ENCODE data around the gene NRP1.

Gene NRP1

GRCh38 chr10:33350041-33350440, 15.6 kb upstream of the NRP1 start:
- TF ChIP-seq CTCF (IDR thresholded peaks at IDR 0.05; ENCODE audit: insufficient read depth, missing control alignments): no peak

GRCh38 chr10:33349268-33349667, 14.8 kb upstream of the NRP1 start:
- FAIRE-seq: no peak
- TF ChIP-seq CTCF (IDR thresholded peaks at IDR 0.05; ENCODE audit: insufficient read depth, missing control alignments): no peak
- no peak for DNase-seq (ENCODE audit: insufficient read length, low spot score)

More at GRCh38 chr10:33350041-33350440, 15.6 kb upstream of the NRP1 start:
- DNase-seq (ENCODE audit: insufficient read length, low spot score) (no peak), FAIRE-seq (no peak)

- DNase-seq (ENCODE audit: insufficient read length, low spot score): no peak
- TF ChIP-seq CTCF (IDR thresholded peaks at IDR 0.05; ENCODE audit: insufficient read depth, missing control alignments): no peak
- no peak for FAIRE-seq
Measured at GRCh38 chr10:33347211-33347610, 12.7 kb upstream of the NRP1 start.

- no peak for TF ChIP-seq CTCF (IDR thresholded peaks at IDR 0.05; ENCODE audit: insufficient read depth, missing control alignments)
- FAIRE-seq: no peak
- DNase-seq (ENCODE audit: insufficient read length, low spot score): no peak
Measured at GRCh38 chr10:33345236-33345635, 10.8 kb upstream of the NRP1 start.

- FAIRE-seq: no peak
- TF ChIP-seq CTCF (IDR thresholded peaks at IDR 0.05; ENCODE audit: insufficient read depth, missing control alignments): no peak
- no peak for DNase-seq (ENCODE audit: insufficient read length, low spot score)
Measured at GRCh38 chr10:33344676-33345075, 10.2 kb upstream of the NRP1 start.

- DNase-seq (ENCODE audit: insufficient read length, low spot score) (no peak), FAIRE-seq (no peak)
- no peak for TF ChIP-seq CTCF (IDR thresholded peaks at IDR 0.05; ENCODE audit: insufficient read depth, missing control alignments)
Measured at GRCh38 chr10:33341637-33342036, 7.2 kb upstream of the NRP1 start.

- FAIRE-seq (no peak), DNase-seq (ENCODE audit: insufficient read length, low spot score) (no peak)
- TF ChIP-seq CTCF (IDR thresholded peaks at IDR 0.05; ENCODE audit: insufficient read depth, missing control alignments): no peak
Measured at GRCh38 chr10:33337326-33337957, 3.0 kb upstream of the NRP1 start.
